HCT116 (cell line): ENCODE results near the gene ISYNA1.

Source experiments
- EGR1 ChIP-seq: IDR thresholded peaks from 2 replicates; pipeline ENCODE4 v1.6.1; 2012; ENCODE audit warnings: low read depth
- EZH2 ChIP-seq: fragments of 200-600 bp; sonication (generic); IDR thresholded peaks from 2 replicates; pipeline ENCODE4 v1.6.1; 2017; ENCODE audit warnings: antibody characterized with exemption, mixed run types
- FOSL1 ChIP-seq: IDR thresholded peaks from 2 replicates; pipeline ENCODE4 v1.6.1; 2012; ENCODE audit warnings: low read depth
- POLR2A ChIP-seq: IDR thresholded peaks from 2 replicates; pipeline ENCODE4 v1.7.0; 2011; ENCODE audit warnings: borderline replicate concordance; ENCODE audit not compliant: insufficient read depth, insufficient read length; ENCODE audit errors: extremely low read depth
- POLR2AphosphoS5 ChIP-seq: IDR thresholded peaks from 2 replicates; pipeline ENCODE4 v1.6.1; 2011; ENCODE audit warnings: mild to moderate bottlenecking, low read depth, low read length, moderate library complexity
- RAD21 ChIP-seq: IDR thresholded peaks from 2 replicates; pipeline ENCODE4 v1.6.1; 2012; ENCODE audit warnings: low read depth, mild to moderate bottlenecking
- REST ChIP-seq: IDR thresholded peaks from 2 replicates; pipeline ENCODE4 v1.6.1; 2012; ENCODE audit warnings: low read depth
- SRF ChIP-seq: IDR thresholded peaks from 2 replicates; pipeline ENCODE4 v1.6.1; 2012; ENCODE audit warnings: low read depth
- TCF7L2 ChIP-seq: IDR thresholded peaks from 2 replicates; pipeline ENCODE4 v1.7.0; 2011; ENCODE audit warnings: borderline replicate concordance, inconsistent platforms; ENCODE audit not compliant: insufficient read depth, insufficient read length; ENCODE audit errors: extremely low read depth
- ZFX ChIP-seq: fragments of 450-650 bp; IDR thresholded peaks from 2 replicates; pipeline ENCODE4 v1.6.1; 2017
- ZNF274 ChIP-seq: fragments of 200-500 bp; sonication (Bioruptor generic); IDR thresholded peaks from 2 replicates; pipeline ENCODE4 v1.6.1; 2014; ENCODE audit warnings: mild to moderate bottlenecking, low read depth, low read length, inconsistent platforms
- TF ChIP-seq, protein P1 (sequence below), 3 experiments: fragments of 200-600 bp in 1 of 3; sonication (generic) in 1 of 3; IDR thresholded peaks in 2 of 3; conservative IDR thresholded peaks in 1 of 3; 2 replicates each; pipeline ENCODE4 v1.5.1; 2012 to 2017; ENCODE audit warnings: low read depth in 2 of 3, low read length in 2 of 3, antibody characterized with exemption in 1 of 3, borderline replicate concordance in 1 of 3, control low read depth in 1 of 3, mild to moderate bottlenecking in 1 of 3, mixed read lengths in 1 of 3, mixed run types in 1 of 3, moderate library complexity in 1 of 3; ENCODE audit not compliant: insufficient read depth in 1 of 3

DNA sequence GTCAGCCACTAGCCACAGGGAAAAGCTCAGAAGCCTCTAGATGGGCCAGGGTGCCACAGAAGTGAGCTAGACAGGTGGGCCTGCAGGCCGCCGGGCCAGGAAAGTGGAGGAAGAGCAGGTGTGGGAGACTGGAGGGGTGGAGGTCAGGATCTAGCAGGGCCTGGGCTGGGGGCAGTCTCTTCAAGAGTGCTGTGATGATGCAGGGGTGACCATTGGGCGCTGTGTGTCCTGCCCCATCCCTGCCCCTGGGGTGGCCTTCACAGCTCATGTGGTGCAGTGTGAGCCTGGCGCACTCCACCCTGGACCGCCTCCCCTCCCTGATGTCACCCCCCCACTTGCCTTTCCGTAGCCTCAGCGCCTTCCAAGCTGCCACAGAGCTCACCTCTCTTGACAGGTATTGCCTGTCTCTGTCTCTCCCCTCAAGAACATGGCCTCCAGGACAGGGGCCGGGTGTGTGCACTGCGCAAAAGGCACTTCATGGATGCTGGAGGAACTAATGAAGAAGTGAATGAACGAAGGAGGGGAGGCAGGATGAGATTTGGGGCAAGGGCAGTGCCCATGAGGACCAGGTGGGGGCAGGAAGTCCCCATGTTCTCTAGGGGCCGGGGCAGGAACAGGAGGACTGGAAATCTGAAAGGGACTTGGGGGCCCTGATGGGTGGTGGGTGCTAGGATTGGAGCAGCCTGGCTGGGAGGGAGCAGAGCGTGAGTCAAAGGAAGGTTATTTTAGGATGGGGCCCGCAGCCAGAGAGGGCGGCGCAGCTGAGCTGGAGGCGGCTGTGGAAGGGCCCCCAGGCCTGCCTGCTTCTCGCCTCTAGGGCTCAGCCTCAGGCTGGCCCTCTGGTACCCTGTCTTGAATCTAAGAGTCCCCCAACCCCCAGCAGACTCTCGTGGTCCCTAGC lies 12.2 kb downstream of the ISYNA1 start:
- TF ChIP-seq RAD21 = no peak
- no peak for TF ChIP-seq ZFX
- no peak for TF ChIP-seq EZH2
- TF ChIP-seq, protein P1, sequence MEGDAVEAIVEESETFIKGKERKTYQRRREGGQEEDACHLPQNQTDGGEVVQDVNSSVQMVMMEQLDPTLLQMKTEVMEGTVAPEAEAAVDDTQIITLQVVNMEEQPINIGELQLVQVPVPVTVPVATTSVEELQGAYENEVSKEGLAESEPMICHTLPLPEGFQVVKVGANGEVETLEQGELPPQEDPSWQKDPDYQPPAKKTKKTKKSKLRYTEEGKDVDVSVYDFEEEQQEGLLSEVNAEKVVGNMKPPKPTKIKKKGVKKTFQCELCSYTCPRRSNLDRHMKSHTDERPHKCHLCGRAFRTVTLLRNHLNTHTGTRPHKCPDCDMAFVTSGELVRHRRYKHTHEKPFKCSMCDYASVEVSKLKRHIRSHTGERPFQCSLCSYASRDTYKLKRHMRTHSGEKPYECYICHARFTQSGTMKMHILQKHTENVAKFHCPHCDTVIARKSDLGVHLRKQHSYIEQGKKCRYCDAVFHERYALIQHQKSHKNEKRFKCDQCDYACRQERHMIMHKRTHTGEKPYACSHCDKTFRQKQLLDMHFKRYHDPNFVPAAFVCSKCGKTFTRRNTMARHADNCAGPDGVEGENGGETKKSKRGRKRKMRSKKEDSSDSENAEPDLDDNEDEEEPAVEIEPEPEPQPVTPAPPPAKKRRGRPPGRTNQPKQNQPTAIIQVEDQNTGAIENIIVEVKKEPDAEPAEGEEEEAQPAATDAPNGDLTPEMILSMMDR (IDR thresholded peaks at IDR 0.05 in 2 of 3, conservative IDR thresholded peaks at IDR 0.05 in 1 of 3; ENCODE audit: borderline replicate concordance in 1 of 3, insufficient read depth in 1 of 3, low read depth in 2 of 3, low read length in 2 of 3) = no peak
- TF ChIP-seq REST = no peak
- TF ChIP-seq SRF = no peak
- no peak for TF ChIP-seq TCF7L2
- no peak for TF ChIP-seq POLR2A
- no peak for TF ChIP-seq FOSL1
- TF ChIP-seq POLR2AphosphoS5 = no peak
- TF ChIP-seq EGR1 = no peak
- TF ChIP-seq ZNF274 = no peak
